Fibroblast of skin of right biceps (primary cell): Measurements from ENCODE around the gene PSMA5.
"Not testable (repeated sequence)": the region's sequence is repeated elsewhere in the genome, so short reads cannot be mapped to it uniquely, and the experiment has no call there.

ENCODE experiments used
- DNase-seq: peaks from one replicate; pipeline ENCODE4 v3.0.0-alpha.2; 2013

PSMA5 gene

DNA sequence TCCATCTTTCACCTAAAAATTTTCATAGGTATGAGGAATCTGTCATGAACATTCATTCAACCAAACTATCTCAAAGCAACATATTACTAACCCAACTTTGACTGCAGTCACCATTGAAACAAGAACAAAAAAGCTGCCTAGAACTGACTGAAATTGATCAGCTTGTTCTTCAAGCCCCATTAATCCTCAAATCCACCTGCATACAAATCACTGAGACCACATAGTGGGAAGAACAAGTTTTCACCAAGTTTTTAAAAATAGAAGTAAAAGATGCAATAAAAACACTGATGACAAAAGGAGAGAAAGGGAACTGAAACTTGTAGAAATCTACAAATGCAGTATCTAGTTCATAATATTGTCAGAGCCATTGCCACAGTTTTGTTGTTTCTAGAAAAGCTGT is 34.6 kb downstream of the PSMA5 start:
- no peak for DNase-seq

- peak; percentile 46 for DNase-seq
Measured at GRCh38 chr1:109391157-109391556, 35.1 kb downstream of the PSMA5 start.

GRCh38 chr1:109389638-109390341 is 36.5 kb downstream of the PSMA5 start:
- no peak for DNase-seq

- DNase-seq, result no peak
Measured at GRCh38 chr1:109388884-109389637, 37.2 kb downstream of the PSMA5 start.

GRCh38 chr1:109388208-109388711 is 38.0 kb downstream of the PSMA5 start:
- no peak for DNase-seq

DNA sequence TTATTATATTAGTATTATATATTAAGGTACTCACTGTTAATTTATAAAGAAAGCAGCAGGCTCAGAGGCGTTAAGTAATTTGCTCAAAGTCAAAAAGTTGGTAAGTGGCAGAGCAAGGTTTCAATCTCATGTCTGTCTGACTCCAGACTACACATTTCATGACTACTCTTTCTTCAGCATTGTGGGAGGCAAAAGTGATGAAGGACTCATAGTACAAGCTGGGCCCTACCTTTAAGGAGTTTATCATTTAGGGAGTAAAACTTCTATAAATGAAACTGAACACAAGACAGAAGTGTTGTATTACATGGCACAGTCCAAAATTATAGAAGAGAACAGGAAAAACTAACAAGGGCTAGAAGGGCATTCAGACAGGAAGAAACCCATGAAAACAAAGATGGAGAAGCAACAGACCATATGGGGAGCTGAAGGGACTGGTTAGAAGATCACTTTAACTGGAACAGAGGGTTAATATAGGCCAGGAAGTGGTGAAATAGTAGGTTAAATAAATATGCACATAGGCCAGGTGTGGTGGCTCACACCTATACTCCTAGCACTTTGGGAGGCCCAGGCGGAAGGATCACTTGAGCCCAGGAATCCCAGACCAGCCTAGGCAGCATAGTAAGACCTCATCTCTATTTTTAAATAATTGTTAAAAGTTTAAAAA is 40.1 kb downstream of the PSMA5 start:
- no peak for DNase-seq

DNA sequence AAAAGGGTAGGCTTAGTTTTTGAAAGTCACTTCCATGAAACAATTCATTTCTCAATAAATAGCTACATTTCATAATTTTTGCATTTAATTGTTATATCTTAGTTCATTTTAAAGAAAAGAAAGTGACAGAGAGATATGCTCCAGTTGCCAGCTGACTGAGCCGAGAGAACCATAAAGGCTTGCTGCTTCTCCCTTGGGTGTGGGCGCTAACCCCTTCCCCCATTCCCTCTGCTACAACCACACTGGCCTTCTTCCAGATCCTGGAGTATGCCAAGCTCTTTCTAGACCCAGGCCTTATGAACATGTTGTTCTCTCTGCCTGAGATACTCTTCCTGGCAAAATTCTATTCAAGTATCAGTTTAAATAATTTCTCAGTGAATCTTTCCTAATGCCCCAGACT is 40.8 kb downstream of the PSMA5 start:
- no peak for DNase-seq

DNA sequence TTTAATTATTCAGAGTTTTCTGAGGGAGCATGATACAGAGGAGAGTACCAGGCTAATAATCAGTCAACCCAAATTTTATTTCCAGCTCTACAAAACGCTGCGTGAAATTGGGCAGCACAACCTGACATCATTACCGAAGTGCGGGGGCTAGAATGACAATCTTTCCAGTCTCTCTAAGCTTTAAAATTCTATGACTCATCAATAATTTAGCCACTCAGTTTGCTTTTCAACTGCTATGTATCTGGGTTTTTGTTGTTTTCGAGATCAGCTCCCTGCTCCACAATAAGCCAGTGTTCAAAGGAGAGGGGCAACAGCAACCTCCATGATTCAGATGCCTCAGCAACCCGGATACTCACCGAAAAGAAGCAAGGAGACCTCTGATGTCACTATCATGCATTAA is 42.4 kb downstream of the PSMA5 start:
- DNase-seq, result no peak

DNA sequence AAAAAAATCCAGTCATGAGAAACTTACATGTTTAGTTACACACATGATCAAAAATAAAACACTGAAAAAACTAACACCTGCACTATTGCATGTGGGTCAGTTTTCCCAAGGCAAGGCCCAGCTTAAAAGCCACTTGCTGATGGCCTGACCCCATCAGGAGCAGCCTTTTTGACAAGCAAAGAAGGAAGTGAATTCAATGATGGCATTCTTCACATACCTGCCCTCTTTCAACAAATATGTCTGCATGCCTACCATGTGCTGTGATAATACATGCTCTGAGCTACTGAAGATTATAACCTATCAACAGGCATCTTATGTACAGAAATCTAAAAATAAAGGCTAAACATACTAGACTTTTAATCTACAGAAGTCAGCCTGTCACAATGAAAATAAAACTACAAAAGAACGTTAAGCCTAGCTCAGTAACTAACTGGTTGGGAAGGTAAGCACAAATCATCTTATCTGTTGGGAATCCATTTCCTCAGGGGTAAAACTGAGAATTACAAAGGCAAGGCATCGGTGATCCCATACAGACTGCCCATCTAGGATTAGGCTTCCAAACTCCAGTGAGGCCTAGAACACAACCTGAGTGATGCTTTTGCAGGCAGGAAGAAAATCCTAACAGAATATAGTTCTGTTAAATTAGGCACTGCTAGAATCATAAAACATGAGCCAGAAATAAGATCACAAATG is 43.0 kb downstream of the PSMA5 start:
- DNase-seq, result no peak

GRCh38 chr1:109381573-109381972 is 44.7 kb downstream of the PSMA5 start:
- no peak for DNase-seq

- no peak for DNase-seq
Measured at GRCh38 chr1:109379907-109380306, 46.3 kb downstream of the PSMA5 start.

GRCh38 chr1:109379422-109379821 is 46.8 kb downstream of the PSMA5 start:
- DNase-seq, result no peak

GRCh38 chr1:109377698-109378097 is 48.5 kb downstream of the PSMA5 start:
- no peak for DNase-seq

DNA sequence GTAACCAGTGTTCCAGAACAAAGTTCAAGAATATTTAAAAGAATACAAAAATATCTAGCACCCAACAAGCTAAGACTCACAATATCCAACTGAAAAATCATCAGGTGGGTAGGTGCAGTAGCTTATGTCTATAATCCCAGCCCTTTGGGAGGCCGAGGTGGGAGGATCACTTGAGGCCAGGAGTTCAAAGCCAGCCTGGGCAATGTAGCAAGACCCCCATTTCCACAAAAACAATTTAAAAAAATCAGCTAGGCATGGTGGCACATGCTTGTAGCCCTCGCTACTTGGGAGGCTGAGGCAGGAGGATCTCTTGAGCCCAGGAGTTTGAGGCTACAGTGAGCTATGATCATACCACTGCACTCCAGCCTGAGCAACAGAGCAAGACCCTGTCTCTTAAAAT is 52.6 kb downstream of the PSMA5 start:
- not testable (repeated sequence) for DNase-seq

DNA sequence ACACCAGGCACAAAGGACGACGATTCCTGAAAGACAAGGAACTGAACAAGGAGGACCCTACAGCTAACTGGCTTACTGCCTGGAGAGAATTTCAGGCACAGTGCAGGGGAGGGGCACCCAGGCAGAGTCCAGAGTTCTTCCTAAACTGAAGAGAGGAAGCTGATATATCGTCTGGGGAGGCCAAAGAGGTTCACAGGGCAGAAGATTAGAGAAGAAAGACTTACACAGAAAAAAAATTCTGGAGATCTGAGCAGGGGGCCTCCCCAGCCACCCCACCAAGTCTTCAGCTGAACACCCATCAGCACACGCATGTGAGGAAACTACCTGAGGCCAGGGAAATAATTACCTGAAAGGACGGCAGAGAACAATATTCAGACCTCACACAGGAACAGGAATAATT is 53.1 kb downstream of the PSMA5 start:
- DNase-seq, result no peak

DNA sequence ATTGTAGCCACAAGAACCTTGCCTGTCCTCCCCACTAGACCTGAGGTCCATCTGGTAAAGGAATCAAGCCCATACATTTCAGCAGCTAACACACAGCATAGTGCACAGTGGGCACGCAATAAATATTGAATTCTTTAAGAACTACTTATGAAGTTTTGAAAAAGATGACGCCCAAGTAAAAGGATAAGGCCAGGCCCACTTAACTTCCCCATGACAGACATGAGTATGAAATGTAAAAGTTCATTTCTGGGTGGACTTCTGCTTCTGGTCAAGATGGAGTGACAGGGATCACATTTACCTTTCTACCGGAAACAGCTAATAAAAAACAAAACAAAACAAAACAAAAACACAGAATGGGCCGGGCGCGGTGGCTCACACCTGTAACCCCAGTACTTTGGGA is 54.0 kb downstream of the PSMA5 start:
- no peak for DNase-seq

DNA sequence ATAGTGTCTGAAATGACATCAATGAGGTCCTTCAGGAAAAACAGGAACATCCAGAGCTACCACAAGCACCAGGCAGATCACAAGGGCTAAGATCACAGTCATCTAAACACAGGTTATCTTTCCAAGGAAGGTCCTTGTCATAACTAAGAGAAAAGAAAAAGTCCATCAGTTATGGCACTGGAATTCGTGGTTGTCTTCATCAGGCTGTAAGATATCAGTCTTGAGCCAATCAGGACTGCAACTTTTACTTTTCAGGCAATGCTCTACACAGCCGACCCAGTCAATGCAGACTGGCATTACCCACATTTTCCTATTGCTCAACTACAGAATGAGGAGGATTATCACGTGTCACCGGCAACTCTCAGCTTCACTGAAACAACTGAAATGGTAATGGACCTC is 54.9 kb downstream of the PSMA5 start:
- DNase-seq, result peak; percentile 73

GRCh38 chr1:109370712-109371340 is 55.4 kb downstream of the PSMA5 start:
- peak; percentile 97 for DNase-seq

- peak; percentile 76 for DNase-seq
Measured at GRCh38 chr1:109369167-109369746, 57.0 kb downstream of the PSMA5 start.

DNA sequence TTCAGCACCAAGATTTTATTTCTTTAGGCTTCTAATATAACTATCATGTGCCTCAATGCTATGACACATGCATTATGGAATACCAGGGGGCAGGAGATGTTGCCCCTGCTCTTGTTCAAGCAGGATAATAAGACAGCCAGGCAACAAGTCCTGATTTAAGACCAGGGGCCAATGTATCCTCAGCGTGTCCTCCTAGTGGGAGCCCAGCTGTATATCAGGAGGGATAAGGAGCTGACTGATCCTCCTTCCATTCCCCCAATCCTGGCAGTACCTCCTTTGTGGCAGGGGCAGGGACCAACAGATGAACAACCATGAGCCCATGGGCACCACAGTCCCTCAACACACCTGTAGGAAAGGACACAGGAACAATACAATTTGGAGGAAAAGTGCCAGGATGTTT is 57.8 kb downstream of the PSMA5 start:
- DNase-seq, result no peak

DNA sequence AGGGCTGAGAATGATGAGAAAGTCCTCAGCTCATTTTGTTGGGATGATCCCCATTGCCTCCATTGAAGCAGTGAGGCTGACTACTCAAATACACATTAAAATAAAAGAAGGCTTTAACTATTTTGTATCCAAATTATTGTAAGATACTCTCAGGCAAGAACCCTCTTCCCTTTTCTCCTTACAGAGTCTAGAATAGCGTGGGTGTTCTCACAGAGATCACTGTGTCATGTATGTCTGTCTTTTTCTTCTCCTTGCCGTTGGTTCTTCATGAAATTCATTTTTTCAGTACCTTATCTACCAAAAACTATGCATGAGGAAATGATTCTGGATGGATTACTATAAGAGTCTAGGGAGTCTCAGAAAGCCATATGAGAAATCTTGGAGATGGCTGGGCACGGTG is 58.6 kb downstream of the PSMA5 start:
- no peak for DNase-seq

- DNase-seq, result no peak
Measured at GRCh38 chr1:109365642-109366204, 60.5 kb downstream of the PSMA5 start.
